MCF 10A (cell line): ENCODE measurements around the gene TCEAL3. TPM values are rescaled to one million over a fixed set of nuclear protein-coding genes. Genes with fewer than 3 reads are reported as not detected.
A peak's percentile ranks its signal among the peaks of the same experiment; 100 is the strongest.

Source experiments
- BruUV-seq: library from RNA; stranded (reverse); fragments of 400-500 nt; replicated peaks from 2 replicates; lab custom pipeline; 2021; lab: Mats Ljungman, UMichigan
- CTCF ChIA-PET: fragments of 300-600 bp; sonication (Branson Sonifier 250); formaldehyde crosslinking; extraction: SDS; loops from one replicate; lab custom pipeline; 2021; ENCODE audit warnings: antibody characterized with exemption, inconsistent platforms; lab: Yijun Ruan, JAX
- POLR2A ChIA-PET: fragments of 300-600, 350-650 bp; sonication (Branson Sonifier 250); formaldehyde crosslinking; extraction: SDS; loops from one replicate; lab custom pipeline; 2020; ENCODE audit warnings: antibody characterized with exemption, inconsistent platforms; lab: Yijun Ruan, JAX
- DNase-seq: peaks from one replicate; pipeline ENCODE4 v3.0.0-alpha.2; 2018; ENCODE audit not compliant: unreplicated experiment
- H3K27ac Mint-ChIP-seq: one replicate; pipeline ENCODE4 v1.8.0; 2022; ENCODE audit warnings: mild to moderate bottlenecking, low read depth, mixed read lengths; ENCODE audit not compliant: unreplicated experiment
- H3K27me3 Mint-ChIP-seq: one replicate; pipeline ENCODE4 v1.8.0; 2022; ENCODE audit warnings: mixed read lengths; ENCODE audit not compliant: insufficient read depth, unreplicated experiment
- H3K36me3 Mint-ChIP-seq: one replicate; pipeline ENCODE4 v1.8.0; 2022; ENCODE audit warnings: mild to moderate bottlenecking, moderate library complexity, mixed read lengths; ENCODE audit not compliant: insufficient read depth, unreplicated experiment
- H3K4me1 Mint-ChIP-seq: one replicate; pipeline ENCODE4 v1.8.0; 2022; ENCODE audit warnings: mixed read lengths; ENCODE audit not compliant: insufficient read depth, unreplicated experiment
- H3K4me3 Mint-ChIP-seq: one replicate; pipeline ENCODE4 v1.8.0; 2022; ENCODE audit warnings: mild to moderate bottlenecking, moderate library complexity, mixed read lengths; ENCODE audit not compliant: unreplicated experiment
- H3K9me3 Mint-ChIP-seq: one replicate; pipeline ENCODE4 v1.8.0; 2022; ENCODE audit warnings: mixed read lengths; ENCODE audit not compliant: unreplicated experiment
- CTCF ChIP-seq: fragments of 200-600 bp; IDR thresholded peaks from one replicate; pipeline ENCODE4 v1.8.0; 2022; ENCODE audit warnings: antibody characterized with exemption, mild to moderate bottlenecking; ENCODE audit not compliant: unreplicated experiment
- intact Hi-C: fragments of 100-400 bp; cut with micrococcal nuclease; formaldehyde crosslinking; loops from 2 replicates; pipeline ENCODE4 v1.14.1; 2022
- total RNA-seq: library from RNA; stranded (reverse); gene quantifications from 2 replicates; pipeline ENCODE4 v1.2.3, GENCODE V29; 2022

The TCEAL3 gene
- total RNA-seq, 1 experiment from 2014 or later: 15.1 TPM

GRCh38 chrX:103624111-103624510 is 16.3 kb downstream of the TCEAL3 start:
- Mint-ChIP-seq H3K4me1 (peaks cover 8% of the 10 kb centered on the region), H3K36me3 (peaks cover 9% of the 10 kb centered on the region), H3K4me3 (no peak overlapping the region), H3K27ac (no peak overlapping the region), H3K9me3 (no peaks in the 10 kb centered on the region), H3K27me3 (peaks cover 39% of the 10 kb centered on the region)
- intact Hi-C loops: no loop called here
- CTCF ChIA-PET: no interaction called here
- BruUV-seq: no TSS peak
- DNase-seq: no peak
- POLR2A ChIA-PET: interaction anchor here (0.6 kb wide), 1 partner anchor 145 kb away, joined by 3 read pairs; no protein-coding TSS in a partner anchor
- no peak for TF ChIP-seq CTCF

DNA sequence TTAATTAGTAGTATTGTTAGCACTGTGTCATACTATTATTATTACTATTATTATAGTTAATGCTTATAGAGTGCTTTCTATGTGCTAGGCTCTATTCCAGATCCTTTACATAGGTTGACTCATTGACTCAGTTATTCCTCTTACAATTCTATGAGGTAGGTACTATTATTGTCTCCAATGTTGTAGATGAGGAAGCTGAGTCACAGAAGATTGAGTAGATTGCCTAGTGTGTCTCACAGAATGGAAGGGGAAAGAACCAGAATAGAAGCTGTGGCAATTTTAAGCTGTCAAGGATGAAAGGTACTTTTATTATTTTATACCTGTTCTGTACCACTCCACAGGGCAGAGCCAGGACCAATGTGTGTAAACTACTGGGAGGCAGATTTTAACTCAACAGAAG is 19.1 kb downstream of the TCEAL3 start:
- no peak overlapping the region for H3K27ac Mint-ChIP-seq
- H3K36me3 Mint-ChIP-seq: peaks cover 5% of the 10 kb centered on the region
- CTCF ChIA-PET: no interaction called here
- no peak overlapping the region for H3K4me3 Mint-ChIP-seq
- H3K4me1 Mint-ChIP-seq: peaks cover 15% of the 10 kb centered on the region
- TF ChIP-seq CTCF: no peak
- H3K27me3 Mint-ChIP-seq: peaks cover 41% of the 10 kb centered on the region
- peak; percentile 26 for DNase-seq
- BruUV-seq: no TSS peak
- POLR2A ChIA-PET: interaction anchor here (0.6 kb wide), 1 partner anchor 10 kb away, joined by 3 read pairs; no protein-coding TSS in a partner anchor
- intact Hi-C loops: no loop called here
- no peaks in the 10 kb centered on the region for H3K9me3 Mint-ChIP-seq

GRCh38 chrX:103628386-103629317 is 20.9 kb downstream of the TCEAL3 start, which contains the start of gene TCEAL1:
TCEAL1 (plus strand) TSS chrX:103628975; CDS start chrX:103629917, 942 bp downstream.
- intact Hi-C loops: loop anchor here (2.0 kb wide), 1 partner anchor 58 kb away; the partner anchor contains the start of gene MORF4L2
- DNase-seq: peak; percentile 36
- Mint-ChIP-seq H3K27ac (peak within 1 kb of the TSS; percentile 84), H3K9me3 (no peaks in the 10 kb centered on the region), H3K36me3 (peaks cover 5% of the 10 kb centered on the region), H3K4me3 (peak within 1 kb of the TSS; percentile 84), H3K4me1 (peaks cover 15% of the 10 kb centered on the region), H3K27me3 (peaks cover 41% of the 10 kb centered on the region)
- BruUV-seq: TSS peak; percentile 93
- no peak for TF ChIP-seq CTCF
- CTCF ChIA-PET: interaction anchor here (0.8 kb wide), 1 partner anchor 40 kb away, joined by 3 read pairs; no protein-coding TSS in a partner anchor
- POLR2A ChIA-PET: interaction anchor here (0.8 to 2.0 kb wide), 4 partner anchors 12 to 144 kb away, joined by 3 to 11 read pairs (median 4); partner anchors contain the start of gene TCEAL4
